AG04449 (cell line): Measurements from ENCODE around the gene MFAP2.

Experiments
- CTCF ChIA-PET: fragments of 350-600 bp; formaldehyde crosslinking; extraction: SDS; loops from one replicate; lab custom pipeline; 2021; ENCODE audit warnings: antibody characterized with exemption; lab: Yijun Ruan, JAX
- POLR2A ChIA-PET: fragments of 400-600, 350-600 bp; formaldehyde crosslinking; extraction: SDS; loops from one replicate; lab custom pipeline; 2020; ENCODE audit warnings: antibody characterized with exemption, inconsistent platforms; lab: Yijun Ruan, JAX
- DNase-seq: peaks from one replicate; pipeline ENCODE4 v3.0.0-alpha.2; 2010; ENCODE audit warnings: low read depth, low spot score
- H3K4me3 ChIP-seq: 2 replicates; pipeline ENCODE4 v1.5.1; 2011; ENCODE audit warnings: low read depth, mild to moderate bottlenecking, control low read depth, low read length
- TF ChIP-seq, protein P1 (sequence below): IDR thresholded peaks from one replicate; pipeline ENCODE4 v1.5.1; 2011; ENCODE audit warnings: mild to moderate bottlenecking, moderate library complexity, low read length, control low read depth, inconsistent platforms; ENCODE audit not compliant: insufficient read depth; ENCODE audit errors: missing control alignments

MFAP2 gene

DNA sequence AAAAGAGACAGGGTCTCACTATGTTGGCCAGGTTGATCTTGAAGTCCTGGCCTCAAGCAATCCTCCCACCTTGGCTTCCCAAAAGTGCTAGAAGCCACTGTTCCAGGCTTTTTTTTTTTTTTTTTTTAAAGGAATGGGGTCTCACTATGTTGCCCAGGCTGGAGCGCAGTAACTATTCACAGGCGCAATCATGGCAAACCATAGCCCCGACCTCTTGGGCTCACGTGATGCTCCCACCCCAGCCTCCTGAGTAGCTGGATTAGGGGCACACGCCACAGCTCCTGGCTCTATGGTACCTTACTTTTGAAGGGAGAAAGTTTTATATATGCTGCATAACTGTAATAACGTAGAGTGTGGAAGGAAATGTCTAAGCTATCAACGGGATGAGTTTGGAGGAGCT lies 37.0 kb upstream of the MFAP2 start:
- ChIA-PET CTCF (interaction anchor here (0.7 to 2.5 kb wide), 2 partner anchors 29 to 66 kb away, joined by 3 to 10 read pairs; no protein-coding TSS in a partner anchor), POLR2A (no interaction called here)
- no peak overlapping the region for H3K4me3 ChIP-seq
- DNase-seq: no peak
- TF ChIP-seq, protein P1, sequence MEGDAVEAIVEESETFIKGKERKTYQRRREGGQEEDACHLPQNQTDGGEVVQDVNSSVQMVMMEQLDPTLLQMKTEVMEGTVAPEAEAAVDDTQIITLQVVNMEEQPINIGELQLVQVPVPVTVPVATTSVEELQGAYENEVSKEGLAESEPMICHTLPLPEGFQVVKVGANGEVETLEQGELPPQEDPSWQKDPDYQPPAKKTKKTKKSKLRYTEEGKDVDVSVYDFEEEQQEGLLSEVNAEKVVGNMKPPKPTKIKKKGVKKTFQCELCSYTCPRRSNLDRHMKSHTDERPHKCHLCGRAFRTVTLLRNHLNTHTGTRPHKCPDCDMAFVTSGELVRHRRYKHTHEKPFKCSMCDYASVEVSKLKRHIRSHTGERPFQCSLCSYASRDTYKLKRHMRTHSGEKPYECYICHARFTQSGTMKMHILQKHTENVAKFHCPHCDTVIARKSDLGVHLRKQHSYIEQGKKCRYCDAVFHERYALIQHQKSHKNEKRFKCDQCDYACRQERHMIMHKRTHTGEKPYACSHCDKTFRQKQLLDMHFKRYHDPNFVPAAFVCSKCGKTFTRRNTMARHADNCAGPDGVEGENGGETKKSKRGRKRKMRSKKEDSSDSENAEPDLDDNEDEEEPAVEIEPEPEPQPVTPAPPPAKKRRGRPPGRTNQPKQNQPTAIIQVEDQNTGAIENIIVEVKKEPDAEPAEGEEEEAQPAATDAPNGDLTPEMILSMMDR: no peak

DNA sequence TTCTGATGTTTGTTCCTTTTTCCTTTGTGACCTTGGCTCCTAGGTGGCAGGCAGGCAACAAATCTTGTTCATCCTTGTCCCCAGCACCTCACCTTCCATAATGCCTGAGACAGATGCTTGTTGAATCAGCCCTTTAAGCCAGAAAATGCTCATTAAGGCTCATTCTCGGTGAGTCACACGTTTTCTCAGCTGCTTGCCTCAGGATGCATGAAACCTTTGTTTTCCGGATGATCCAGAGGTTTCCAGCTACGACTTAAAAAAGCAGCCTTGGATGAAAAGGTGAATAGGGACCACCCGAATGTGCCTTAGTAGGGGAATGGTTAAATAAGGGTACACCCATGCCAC lies 35.9 kb upstream of the MFAP2 start:
- DNase-seq: no peak
- no peak overlapping the region for H3K4me3 ChIP-seq
- ChIA-PET POLR2A (interaction anchor here (1.0 kb wide), 1 partner anchor 111 kb away, joined by 4 read pairs; no protein-coding TSS in a partner anchor), CTCF (interaction anchor here (1.0 kb wide), 1 partner anchor 31 kb away, joined by 5 read pairs; no protein-coding TSS in a partner anchor)
- TF ChIP-seq, protein P1: no peak

DNA sequence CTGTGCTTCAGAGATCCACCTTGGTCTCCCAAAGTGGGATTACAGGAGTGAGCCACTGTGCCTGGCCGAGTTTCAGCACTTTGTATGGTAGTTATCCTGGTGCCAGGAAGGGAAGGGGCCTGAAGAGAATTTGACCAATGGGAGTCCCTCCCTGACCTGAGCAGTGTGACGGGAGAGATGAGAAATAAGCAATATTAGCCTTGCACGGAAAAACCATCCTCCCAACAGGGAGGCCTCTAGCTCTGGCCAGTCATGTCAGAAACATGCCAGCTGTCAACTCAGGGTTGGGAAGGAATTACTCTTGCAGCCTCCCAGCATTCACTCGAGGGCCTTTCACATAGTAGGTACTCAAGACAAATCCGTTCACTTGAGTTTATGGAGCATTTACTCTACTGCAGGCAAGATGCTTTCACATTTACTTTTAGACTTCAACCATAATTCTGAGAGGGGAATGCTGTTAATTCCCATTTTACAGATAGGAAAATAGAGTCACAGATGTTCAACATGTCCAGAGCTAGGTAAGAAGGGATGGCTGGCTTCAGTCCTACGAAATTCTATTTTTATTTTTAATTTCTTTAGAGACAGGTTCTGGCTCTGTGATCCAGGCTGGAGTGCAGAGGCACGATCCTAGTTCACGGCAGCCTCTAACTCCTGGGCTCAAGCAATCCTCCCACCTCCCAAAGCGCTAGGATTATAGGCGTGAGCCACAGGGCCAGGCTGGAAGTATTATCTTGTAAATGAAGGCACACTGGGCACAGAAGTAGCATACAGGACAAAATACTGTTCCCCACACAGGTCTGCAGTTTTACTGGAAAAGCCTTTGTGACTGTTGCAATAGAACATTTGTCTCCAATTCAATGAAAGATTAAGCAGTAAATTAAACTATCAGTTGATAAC lies 34.5 kb upstream of the MFAP2 start:
- CTCF ChIA-PET: interaction anchor here (1.4 to 2.1 kb wide), 3 partner anchors 8 to 32 kb away, joined by 4 to 5 read pairs (median 5); no protein-coding TSS in a partner anchor
- no peak overlapping the region for H3K4me3 ChIP-seq
- POLR2A ChIA-PET: no interaction called here
- TF ChIP-seq, protein P1: no peak
- no peak for DNase-seq

DNA sequence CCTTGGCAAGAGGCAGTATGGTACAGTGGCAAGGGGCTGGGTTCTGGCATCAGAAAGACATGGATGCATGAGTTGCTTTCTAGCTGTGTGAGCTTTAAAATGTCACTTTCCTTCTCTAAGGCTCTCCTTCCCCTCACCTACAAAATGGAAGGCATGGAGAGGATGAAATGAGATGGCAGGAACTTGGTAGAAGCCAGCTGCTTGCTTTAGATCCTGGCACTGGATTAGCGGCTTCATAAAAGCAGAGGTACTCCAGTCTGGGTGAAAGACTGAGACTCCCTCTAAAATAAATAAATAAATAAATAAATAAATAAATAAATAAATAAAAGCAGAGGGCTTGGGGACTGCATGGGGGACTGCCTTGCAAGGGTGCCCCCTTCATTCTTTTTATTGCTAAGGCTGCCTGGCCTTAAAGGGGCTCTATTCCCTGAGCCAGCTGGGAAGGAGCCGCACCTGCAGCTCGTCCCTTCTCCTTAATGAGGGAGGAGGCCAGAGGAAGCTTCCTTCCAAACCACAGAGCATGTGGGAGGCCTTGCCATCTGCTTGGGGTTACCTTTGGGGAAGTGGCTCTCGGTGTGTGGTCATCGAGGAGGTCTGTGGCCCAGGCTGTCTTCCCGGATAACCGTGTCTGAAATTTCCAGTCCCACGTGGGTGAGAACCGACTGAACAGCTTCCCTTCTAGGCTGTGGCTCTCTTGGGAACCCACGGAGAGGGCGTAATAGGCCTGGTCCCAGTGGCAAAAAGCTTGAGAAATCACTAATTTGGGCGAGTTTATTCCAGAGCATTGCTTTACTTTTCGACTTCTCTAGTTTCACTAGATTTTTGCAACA lies 33.3 kb upstream of the MFAP2 start:
- DNase-seq: no peak
- TF ChIP-seq, protein P1: no peak
- H3K4me3 ChIP-seq: no peak overlapping the region
- POLR2A ChIA-PET: interaction anchor here (0.8 to 1.0 kb wide), 3 partner anchors 9 to 35 kb away, joined by 3 to 4 read pairs (median 4); no protein-coding TSS in a partner anchor
- CTCF ChIA-PET: interaction anchor here (1.4 to 2.4 kb wide), 6 partner anchors 9 to 62 kb away, joined by 4 to 9 read pairs (median 5); no protein-coding TSS in a partner anchor

DNA sequence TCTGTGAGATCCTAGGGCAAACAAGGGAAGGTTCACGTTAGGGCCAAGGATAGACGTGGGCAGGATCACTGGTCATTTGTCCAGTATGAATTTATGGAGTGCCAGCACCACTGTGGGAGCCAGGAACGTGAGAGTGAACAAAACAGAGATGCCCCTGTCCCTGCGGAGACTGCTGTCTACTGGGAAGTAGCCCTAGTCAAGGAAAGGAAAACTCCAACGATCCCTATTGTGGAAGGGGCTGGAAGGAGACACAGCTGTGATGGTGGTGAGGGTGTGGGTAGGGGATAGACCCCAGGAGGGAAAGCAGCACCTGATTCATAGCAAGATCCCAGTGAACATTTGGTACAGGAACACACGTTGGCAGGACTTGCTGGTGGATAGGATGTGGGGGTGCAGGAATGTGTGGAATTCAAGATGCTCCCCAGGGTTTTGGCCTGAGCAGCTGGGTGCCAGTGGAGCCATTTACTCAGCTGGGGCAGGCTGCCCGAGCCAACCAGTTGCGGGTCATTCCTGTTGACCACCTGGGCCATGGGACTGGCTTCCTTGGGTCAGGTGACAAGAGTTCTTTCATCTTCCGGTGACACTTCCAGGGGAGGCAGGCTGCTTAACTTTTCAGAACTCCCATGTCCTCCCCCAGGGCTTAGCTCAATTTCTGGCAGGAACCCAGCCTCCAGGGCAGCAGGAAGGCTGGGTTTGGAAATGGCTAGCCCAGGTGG lies 32.5 kb upstream of the MFAP2 start:
- TF ChIP-seq, protein P1: no peak
- CTCF ChIA-PET: interaction anchor here (1.4 to 2.4 kb wide), 5 partner anchors 10 to 61 kb away, joined by 5 to 9 read pairs (median 5); no protein-coding TSS in a partner anchor
- H3K4me3 ChIP-seq: no peak overlapping the region
- POLR2A ChIA-PET: interaction anchor here (0.8 to 1.0 kb wide), 3 partner anchors 9 to 34 kb away, joined by 3 to 4 read pairs (median 4); no protein-coding TSS in a partner anchor
- no peak for DNase-seq
